Measurements from ENCODE around the gene TSPEAR.
"Not testable (repeated sequence)": the region's sequence is repeated elsewhere in the genome, so short reads cannot be mapped to it uniquely, and the experiment has no call there.

The TSPEAR gene

GRCh38 chr21:44564099-44564498 lies 147.3 kb downstream of the TSPEAR start:
- DNase-seq, result no peak

GRCh38 chr21:44558695-44559094 lies 152.7 kb downstream of the TSPEAR start, which contains the start of gene KRTAP10-3:
KRTAP10-3 (minus strand) TSS chr21:44558795; CDS start chr21:44558715, 80 bp downstream.
- no peak for DNase-seq

GRCh38 chr21:44558329-44558675 lies 153.1 kb downstream of the TSPEAR start:
- not testable (repeated sequence) for DNase-seq

- DNase-seq, result peak; percentile 21
These were observed 153.7 kb downstream of the TSPEAR start for GRCh38 chr21:44557491-44558328.

GRCh38 chr21:44556879-44557278 lies 154.5 kb downstream of the TSPEAR start:
- DNase-seq, result no peak

- DNase-seq, result peak; percentile 21
These were observed 156.0 kb downstream of the TSPEAR start for GRCh38 chr21:44555200-44555875.

GRCh38 chr21:44552681-44553080 lies 158.7 kb downstream of the TSPEAR start:
- DNase-seq, result peak; percentile 4

- peak; percentile 17 for DNase-seq
These were observed 159.2 kb downstream of the TSPEAR start for GRCh38 chr21:44552136-44552535.

- DNase-seq, result peak; percentile 17
These were observed 159.9 kb downstream of the TSPEAR start, which contains the start of gene KRTAP10-2 for GRCh38 chr21:44551340-44551961. KRTAP10-2 (minus strand) TSS chr21:44551505; CDS start chr21:44551458, 47 bp downstream.

- peak; percentile 11 for DNase-seq
These were observed 160.6 kb downstream of the TSPEAR start for GRCh38 chr21:44550807-44551206.

GRCh38 chr21:44550285-44550684 lies 161.1 kb downstream of the TSPEAR start:
- not testable (repeated sequence) for DNase-seq

- DNase-seq, result no peak
These were observed 161.7 kb downstream of the TSPEAR start for GRCh38 chr21:44549525-44550211.

GRCh38 chr21:44548922-44549321 lies 162.4 kb downstream of the TSPEAR start:
- DNase-seq, result no peak

GRCh38 chr21:44548381-44548780 lies 163.0 kb downstream of the TSPEAR start:
- DNase-seq, result no peak

GRCh38 chr21:44547656-44548331 lies 163.6 kb downstream of the TSPEAR start:
- DNase-seq, result no peak

- DNase-seq, result no peak
These were observed 166.8 kb downstream of the TSPEAR start for GRCh38 chr21:44544566-44544965.

- no peak for DNase-seq
These were observed 168.7 kb downstream of the TSPEAR start for GRCh38 chr21:44542716-44543115.

- no peak for DNase-seq
These were observed 170.6 kb downstream of the TSPEAR start for GRCh38 chr21:44540741-44541288.

GRCh38 chr21:44539991-44540666 lies 171.2 kb downstream of the TSPEAR start, which contains the start of gene KRTAP10-1:
KRTAP10-1 (minus strand) TSS chr21:44540195; CDS start chr21:44540150, 45 bp downstream.
- no peak for DNase-seq

- DNase-seq, result no peak
These were observed 172.3 kb downstream of the TSPEAR start for GRCh38 chr21:44539046-44539445.
